Liver (tissue), 9 donors: ENCODE data around the gene SLC25A17. TPM values are rescaled to one million over a fixed set of nuclear protein-coding genes. Genes with fewer than 3 reads are reported as not detected.

Experiments
- DNase-seq: peaks from one replicate; pipeline ENCODE4 v3.0.0-alpha.2; 2017; ENCODE audit warnings: low spot score
- H3K27ac ChIP-seq, 2 donors: one replicate each; pipeline ENCODE4 v1.7.0; 2013; ENCODE audit warnings: inconsistent platforms in 2 of 2, low read length in 2 of 2, control low read depth in 1 of 2, low read depth in 1 of 2, mild to moderate bottlenecking in 1 of 2
- H3K27me3 ChIP-seq, 4 donors: one replicate each; pipeline versions ENCODE4 v1.6.1 to v1.7.0; 2013; ENCODE audit warnings: low read length in 3 of 4, inconsistent platforms in 1 of 4, mild to moderate bottlenecking in 1 of 4, moderate library complexity in 1 of 4; ENCODE audit not compliant: control insufficient read depth in 4 of 4, insufficient read depth in 4 of 4
- H3K36me3 ChIP-seq, 4 donors: one replicate each; pipeline versions ENCODE4 v1.6.1 to v1.7.0; 2013; ENCODE audit warnings: low read length in 3 of 4, mild to moderate bottlenecking in 3 of 4, low read depth in 1 of 4, moderate library complexity in 1 of 4; ENCODE audit not compliant: control insufficient read depth in 4 of 4, insufficient read depth in 3 of 4
- H3K4me1 ChIP-seq, 4 donors: one replicate each; pipeline versions ENCODE4 v1.6.1 to v1.7.0; 2013; ENCODE audit warnings: low read length in 3 of 4, mild to moderate bottlenecking in 3 of 4, moderate library complexity in 1 of 4; ENCODE audit not compliant: control insufficient read depth in 4 of 4, insufficient read depth in 4 of 4
- H3K4me3 ChIP-seq, 3 donors: one replicate each; pipeline versions ENCODE4 v1.6.1 to v1.7.0; 2013; ENCODE audit warnings: low read length in 3 of 3, control low read depth in 1 of 3, low read depth in 1 of 3, mild to moderate bottlenecking in 1 of 3
- H3K9ac ChIP-seq, 2 donors: one replicate each; pipeline ENCODE4 v1.7.0; 2013; ENCODE audit warnings: low read length in 2 of 2, mild to moderate bottlenecking in 2 of 2, moderate library complexity in 2 of 2, control low read depth in 1 of 2, low read depth in 1 of 2
- H3K9me3 ChIP-seq, 4 donors: one replicate each; pipeline versions ENCODE4 v1.6.1 to v1.7.0; 2013; ENCODE audit warnings: low read length in 3 of 4; ENCODE audit not compliant: control insufficient read depth in 4 of 4
- CTCF ChIP-seq: fragments of 150-350 bp; IDR thresholded peaks from 2 replicates; pipeline ENCODE4 v1.5.1; 2017; ENCODE audit warnings: improper control_type of control experiment, low read depth, low read length; ENCODE audit not compliant: missing input control
- EGR1 ChIP-seq, 2 donors: IDR thresholded peaks; 2 replicates each; pipeline ENCODE4 v1.6.1; 2016 to 2018; ENCODE audit warnings: antibody characterized with exemption in 2 of 2, low read depth in 2 of 2
- FOXA1 ChIP-seq: IDR thresholded peaks from 2 replicates; pipeline ENCODE4 v1.6.1; 2016; ENCODE audit warnings: antibody characterized with exemption
- FOXA2 ChIP-seq: IDR thresholded peaks from 2 replicates; pipeline ENCODE4 v1.6.1; 2016; ENCODE audit warnings: antibody characterized with exemption
- GABPA ChIP-seq, 2 donors: IDR thresholded peaks in 1 of 2; conservative IDR thresholded peaks in 1 of 2; 2 replicates each; pipeline ENCODE4 v1.6.1; 2016; ENCODE audit warnings: antibody characterized with exemption in 2 of 2, mild to moderate bottlenecking in 1 of 2, moderate library complexity in 1 of 2
- HNF4A ChIP-seq, 2 donors: conservative IDR thresholded peaks; 2 replicates each; pipeline ENCODE4 v1.6.1; 2016; ENCODE audit warnings: antibody characterized with exemption in 2 of 2, mild to moderate bottlenecking in 2 of 2
- HNF4G ChIP-seq: IDR thresholded peaks from 2 replicates; pipeline ENCODE4 v1.6.1; 2016; ENCODE audit warnings: antibody characterized with exemption
- JUND ChIP-seq, 2 donors: IDR thresholded peaks; 2 replicates each; pipeline ENCODE4 v1.6.1; 2016; ENCODE audit warnings: antibody characterized with exemption in 2 of 2
- MAX ChIP-seq: IDR thresholded peaks from 2 replicates; pipeline ENCODE4 v1.6.1; 2016; ENCODE audit warnings: antibody characterized with exemption
- NR2F2 ChIP-seq: IDR thresholded peaks from 2 replicates; pipeline ENCODE4 v1.6.1; 2016; ENCODE audit warnings: antibody characterized with exemption
- RAD21 ChIP-seq, 2 donors: IDR thresholded peaks; 2 replicates each; pipeline ENCODE4 v1.6.1; 2016; ENCODE audit warnings: antibody characterized with exemption in 2 of 2, mild to moderate bottlenecking in 2 of 2
- REST ChIP-seq: IDR thresholded peaks from 2 replicates; pipeline ENCODE4 v1.6.1; 2016; ENCODE audit warnings: antibody characterized with exemption, mild to moderate bottlenecking
- RXRA ChIP-seq, 2 donors: IDR thresholded peaks; 2 replicates each; pipeline ENCODE4 v1.6.1; 2017 to 2018; ENCODE audit warnings: antibody characterized with exemption in 2 of 2, mild to moderate bottlenecking in 1 of 2
- SP1 ChIP-seq: IDR thresholded peaks from 2 replicates; pipeline ENCODE4 v1.6.1; 2018; ENCODE audit warnings: antibody characterized with exemption, mild to moderate bottlenecking
- TAF1 ChIP-seq: conservative IDR thresholded peaks from 2 replicates; pipeline ENCODE4 v1.6.1; 2016; ENCODE audit warnings: antibody characterized with exemption, mild to moderate bottlenecking
- YY1 ChIP-seq: IDR thresholded peaks from 2 replicates; pipeline ENCODE4 v1.6.1; 2016; ENCODE audit warnings: antibody characterized with exemption, mild to moderate bottlenecking
- ZBTB33 ChIP-seq: IDR thresholded peaks from 2 replicates; pipeline ENCODE4 v1.6.1; 2016; ENCODE audit warnings: antibody characterized with exemption
- WGBS: extraction: QIAGEN DNeasy Blood & Tissue Kit; methylation state at CpG from one replicate; pipeline ENCODE4 v1.1.7; 2013; 5-methylcytosine and 5-hydroxymethylcytosine counted together
- polyA plus RNA-seq, 2 donors: library from polyadenylated mRNA; stranded (reverse) in 1 of 2; unstranded in 1 of 2; fragments of 200-250 nt in 1 of 2; fragments of >200 nt in 1 of 2; fragmentation: Nextera tagmentation in 1 of 2; extraction: Ambion mirVana in 1 of 2; gene quantifications; one replicate each; pipeline versions ENCODE4 v1.2.1 to v1.2.3, GENCODE V29; 2013 to 2015
- total RNA-seq, 2 donors: library from RNA; depleted of rRNA; stranded (reverse); fragments of >200 nt; gene quantifications; one replicate each; pipeline ENCODE4 v1.2.3, GENCODE V29; 2014
- TF ChIP-seq, protein P1 (sequence below): IDR thresholded peaks from 2 replicates; pipeline ENCODE4 v1.6.1; 2016; ENCODE audit warnings: antibody characterized with exemption
- donor health status: healthy.
- donor health status: healthy.
- donor health status: healthy.
- donor health status: healthy.
- donor health status: healthy.

The SLC25A17 gene
- total and polyA plus RNA-seq, 4 donors = 7.3 to 17.5 (median 11.2) TPM

DNA sequence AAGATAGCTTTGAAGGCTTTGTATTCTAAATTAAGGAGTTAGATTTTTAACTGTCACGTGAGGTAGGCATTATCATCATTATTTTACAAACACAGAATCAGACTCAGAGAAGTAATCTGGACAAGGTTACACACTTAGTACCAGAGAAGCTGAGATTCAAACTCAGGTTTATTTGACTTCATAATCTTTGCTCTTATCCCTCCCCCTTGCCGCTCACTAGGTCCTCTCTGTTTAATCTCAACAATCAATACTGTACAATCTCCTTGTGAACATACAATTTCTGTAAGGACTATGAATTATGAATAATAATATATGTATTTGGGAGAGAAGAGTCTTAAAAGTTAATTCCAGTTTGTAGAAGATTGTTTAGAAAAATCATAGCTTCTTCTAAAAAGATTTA is 48.0 kb upstream of the SLC25A17 start:
- 40% methylated on average over 2 of the region's 2 CpGs for WGBS
- no peak for DNase-seq
- TF ChIP-seq EGR1 (IDR thresholded peaks at IDR 0.05; ENCODE audit: low read depth in 2 of 2) (no peak), GABPA (IDR thresholded peaks at IDR 0.05 in 1 of 2, conservative IDR thresholded peaks at IDR 0.05 in 1 of 2) (no peak), NR2F2 (no peak), RAD21 (IDR thresholded peaks at IDR 0.05) (no peak), MAX (no peak), RXRA (IDR thresholded peaks at IDR 0.05) (no peak), SP1 (no peak), ZBTB33 (no peak), JUND (IDR thresholded peaks at IDR 0.05) (no peak), FOXA1 (no peak), REST (no peak), CTCF (no peak), YY1 (no peak), HNF4G (no peak), HNF4A (conservative IDR thresholded peaks at IDR 0.05) (no peak), FOXA2 (no peak), TAF1 (no peak)
- TF ChIP-seq, protein P1, sequence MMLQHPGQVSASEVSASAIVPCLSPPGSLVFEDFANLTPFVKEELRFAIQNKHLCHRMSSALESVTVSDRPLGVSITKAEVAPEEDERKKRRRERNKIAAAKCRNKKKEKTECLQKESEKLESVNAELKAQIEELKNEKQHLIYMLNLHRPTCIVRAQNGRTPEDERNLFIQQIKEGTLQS = no peak
- H3K9me3 ChIP-seq = no peaks in the 10 kb centered on the region
- H3K27ac ChIP-seq = no peak overlapping the region
- H3K4me1 ChIP-seq = peaks cover 3 to 21% (median 11%) of the 10 kb centered on the region in 4 donors
- no peaks in the 10 kb centered on the region for H3K27me3 ChIP-seq
- no peak overlapping the region for H3K9ac ChIP-seq
- peaks cover 0 to 11% (median 1%) of the 10 kb centered on the region in 4 donors for H3K36me3 ChIP-seq
- H3K4me3 ChIP-seq = no peak overlapping the region
